Omental fat pad (tissue), 4 donors: ENCODE results near the gene CFAP251. TPM values are rescaled to one million over a fixed set of nuclear protein-coding genes. Genes with fewer than 3 reads are reported as not detected.
"Not testable (repeated sequence)": the region's sequence is repeated elsewhere in the genome, so short reads cannot be mapped to it uniquely, and the experiment has no call there.

ENCODE experiments used
- ATAC-seq: fragments of 150-250 bp; one replicate; pipeline ENCODE4 v1.9.1; 2016; ENCODE audit warnings: mild to moderate bottlenecking, moderate library complexity; ENCODE audit not compliant: low FRiP score
- DNase-seq: peaks from one replicate; pipeline ENCODE4 v3.0.0-alpha.2; 2019; ENCODE audit warnings: low spot score
- total RNA-seq, 4 donors: library from RNA; depleted of rRNA; stranded (reverse); fragments of >200 nt; gene quantifications; one replicate each; pipeline ENCODE4 v1.1.0, GENCODE V29; 2016
- TF ChIP-seq, protein P1 (sequence below), 3 donors: fragments of 450-650 bp; IDR thresholded peaks; one replicate each; pipeline ENCODE4 v1.5.1; 2016 to 2017; ENCODE audit warnings: antibody characterized with exemption in 3 of 3, mild to moderate bottlenecking in 3 of 3, moderate library complexity in 2 of 3

Gene CFAP251
- total RNA-seq, 4 donors from 2014 or later: 4.6 to 15.3 (median 7.1) TPM

DNA sequence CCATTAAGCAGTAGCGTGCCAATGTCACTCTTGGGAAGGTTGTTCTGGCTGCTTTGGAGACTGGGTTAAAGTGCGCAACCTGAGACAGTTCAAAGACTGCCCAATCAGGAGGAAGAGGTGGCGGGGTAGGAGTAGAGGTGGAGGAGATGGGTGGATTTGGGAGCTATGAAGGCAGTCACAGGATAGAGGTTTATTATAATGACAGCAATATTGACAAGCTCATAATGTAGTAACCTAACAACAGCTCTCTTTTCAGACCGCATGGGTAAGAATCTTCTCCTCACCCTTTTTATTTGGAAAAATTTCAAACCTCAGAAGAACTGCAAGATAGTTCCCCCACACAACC lies 35.1 kb upstream of the CFAP251 start:
- ATAC-seq (no peak), DNase-seq (no peak)
- TF ChIP-seq, protein P1, sequence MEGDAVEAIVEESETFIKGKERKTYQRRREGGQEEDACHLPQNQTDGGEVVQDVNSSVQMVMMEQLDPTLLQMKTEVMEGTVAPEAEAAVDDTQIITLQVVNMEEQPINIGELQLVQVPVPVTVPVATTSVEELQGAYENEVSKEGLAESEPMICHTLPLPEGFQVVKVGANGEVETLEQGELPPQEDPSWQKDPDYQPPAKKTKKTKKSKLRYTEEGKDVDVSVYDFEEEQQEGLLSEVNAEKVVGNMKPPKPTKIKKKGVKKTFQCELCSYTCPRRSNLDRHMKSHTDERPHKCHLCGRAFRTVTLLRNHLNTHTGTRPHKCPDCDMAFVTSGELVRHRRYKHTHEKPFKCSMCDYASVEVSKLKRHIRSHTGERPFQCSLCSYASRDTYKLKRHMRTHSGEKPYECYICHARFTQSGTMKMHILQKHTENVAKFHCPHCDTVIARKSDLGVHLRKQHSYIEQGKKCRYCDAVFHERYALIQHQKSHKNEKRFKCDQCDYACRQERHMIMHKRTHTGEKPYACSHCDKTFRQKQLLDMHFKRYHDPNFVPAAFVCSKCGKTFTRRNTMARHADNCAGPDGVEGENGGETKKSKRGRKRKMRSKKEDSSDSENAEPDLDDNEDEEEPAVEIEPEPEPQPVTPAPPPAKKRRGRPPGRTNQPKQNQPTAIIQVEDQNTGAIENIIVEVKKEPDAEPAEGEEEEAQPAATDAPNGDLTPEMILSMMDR (IDR thresholded peaks at IDR 0.05): no peak

GRCh38 chr12:121885129-121885528 lies 33.3 kb upstream of the CFAP251 start:
- not testable (repeated sequence) for DNase-seq, ATAC-seq

- DNase-seq (no peak), ATAC-seq (no peak)
Measured at GRCh38 chr12:121888083-121888477, 30.3 kb upstream of the CFAP251 start.

GRCh38 chr12:121888478-121889273 lies 29.7 kb upstream of the CFAP251 start, which contains the start of gene PSMD9:
Gene PSMD9 (plus strand): TSS chr12:121888790. CDS start chr12:121888857, 67 bp downstream.
- peak; percentile 99 for ATAC-seq
- TF ChIP-seq, protein P1 (IDR thresholded peaks at IDR 0.05): peak in 1 of 3 donors; percentile 38
- peak; percentile 95 for DNase-seq

More at GRCh38 chr12:121888083-121888477, 30.3 kb upstream of the CFAP251 start:
- TF ChIP-seq, protein P1 (IDR thresholded peaks at IDR 0.05): no peak

DNA sequence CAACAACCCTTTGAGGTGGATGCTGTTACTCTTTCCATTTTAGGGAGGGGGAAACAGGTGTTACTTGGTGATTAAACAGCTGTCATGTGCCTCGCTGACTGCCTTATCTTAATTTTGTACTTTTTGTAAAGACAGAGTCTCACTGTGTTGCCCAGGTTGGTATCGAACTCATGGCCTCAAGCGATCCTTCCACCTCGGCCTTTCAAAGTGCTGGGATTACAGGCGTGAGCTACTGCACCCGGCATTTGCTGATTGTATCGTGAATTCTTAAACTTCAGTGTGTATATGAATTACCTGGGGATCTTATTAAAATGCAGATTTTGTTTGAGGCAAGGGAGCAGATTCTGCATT lies 29.1 kb upstream of the CFAP251 start:
- TF ChIP-seq, protein P1 (IDR thresholded peaks at IDR 0.05): no peak
- ATAC-seq (no peak), DNase-seq (no peak)

DNA sequence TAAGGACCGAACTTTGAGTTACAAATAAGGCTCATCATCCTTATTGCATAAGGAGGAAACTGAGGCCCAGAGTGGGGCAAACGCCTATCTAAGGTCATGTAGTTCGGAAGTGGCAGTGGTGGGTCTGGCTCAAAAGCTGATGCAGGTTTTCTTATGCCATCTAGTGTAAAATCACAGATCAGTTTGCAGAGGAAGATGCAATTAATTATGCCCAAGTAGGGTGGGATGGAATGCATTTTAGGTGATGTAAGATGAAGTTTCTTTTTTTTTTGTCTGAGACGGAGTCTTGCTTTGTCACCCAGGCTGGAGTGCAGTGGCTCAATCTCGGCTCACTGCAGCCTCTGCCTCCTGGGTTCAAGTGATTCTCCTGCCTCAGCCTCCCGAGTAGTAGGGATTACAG lies 28.7 kb upstream of the CFAP251 start:
- not testable (repeated sequence) for DNase-seq, ATAC-seq

DNA sequence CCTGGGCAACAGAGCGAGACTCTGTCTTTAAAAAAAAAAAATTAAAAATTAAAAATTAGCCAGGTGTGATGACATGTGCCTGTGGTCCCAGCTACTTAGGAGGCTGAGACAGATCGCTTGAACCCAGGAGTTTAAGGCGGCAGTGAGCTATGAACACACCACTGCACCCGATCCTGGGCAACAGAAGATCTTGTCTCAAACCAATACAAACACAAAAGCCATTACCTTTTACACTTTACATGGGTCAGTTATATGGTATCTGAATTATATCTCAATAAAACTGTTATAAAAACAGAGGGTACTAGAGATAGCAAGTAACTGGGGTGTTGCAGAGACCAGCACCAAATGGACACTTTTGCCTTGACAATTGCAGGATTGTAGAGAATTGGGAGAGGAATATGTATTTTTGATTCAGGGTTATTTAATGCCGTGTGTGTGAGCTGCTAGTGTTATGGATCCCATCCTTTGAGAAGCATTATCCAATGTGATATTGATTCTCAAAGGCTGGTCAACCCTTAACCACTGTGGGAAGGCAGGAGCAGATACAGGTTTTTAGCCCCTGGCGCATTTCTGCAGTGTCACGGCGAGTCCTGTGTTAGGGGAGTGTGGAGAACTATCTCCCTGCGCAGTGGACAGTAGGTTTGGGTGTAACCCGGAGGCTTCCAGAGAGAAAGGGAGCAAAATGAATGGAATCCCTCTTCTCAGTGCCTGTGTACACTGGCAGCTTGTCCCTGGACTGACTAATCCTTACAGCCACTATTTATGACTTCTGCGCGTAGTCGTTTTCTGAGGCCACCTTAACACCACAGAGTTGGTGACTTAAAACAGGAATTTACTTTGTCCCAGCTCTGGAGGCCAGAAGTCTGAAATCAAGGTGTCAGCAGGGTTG lies 25.5 kb upstream of the CFAP251 start:
- TF ChIP-seq, protein P1 (IDR thresholded peaks at IDR 0.05): no peak
- ATAC-seq (no peak), DNase-seq (no peak)
